ENCODE data around the gene KPRP. TPM values are rescaled to one million over a fixed set of nuclear protein-coding genes. Genes with fewer than 3 reads are reported as not detected.

KPRP gene, protein sequence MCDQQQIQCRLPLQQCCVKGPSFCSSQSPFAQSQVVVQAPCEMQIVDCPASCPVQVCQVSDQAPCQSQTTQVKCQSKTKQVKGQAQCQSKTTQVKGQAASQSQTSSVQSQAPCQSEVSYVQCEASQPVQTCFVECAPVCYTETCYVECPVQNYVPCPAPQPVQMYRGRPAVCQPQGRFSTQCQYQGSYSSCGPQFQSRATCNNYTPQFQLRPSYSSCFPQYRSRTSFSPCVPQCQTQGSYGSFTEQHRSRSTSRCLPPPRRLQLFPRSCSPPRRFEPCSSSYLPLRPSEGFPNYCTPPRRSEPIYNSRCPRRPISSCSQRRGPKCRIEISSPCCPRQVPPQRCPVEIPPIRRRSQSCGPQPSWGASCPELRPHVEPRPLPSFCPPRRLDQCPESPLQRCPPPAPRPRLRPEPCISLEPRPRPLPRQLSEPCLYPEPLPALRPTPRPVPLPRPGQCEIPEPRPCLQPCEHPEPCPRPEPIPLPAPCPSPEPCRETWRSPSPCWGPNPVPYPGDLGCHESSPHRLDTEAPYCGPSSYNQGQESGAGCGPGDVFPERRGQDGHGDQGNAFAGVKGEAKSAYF
- not detected for total RNA-seq

DNA sequence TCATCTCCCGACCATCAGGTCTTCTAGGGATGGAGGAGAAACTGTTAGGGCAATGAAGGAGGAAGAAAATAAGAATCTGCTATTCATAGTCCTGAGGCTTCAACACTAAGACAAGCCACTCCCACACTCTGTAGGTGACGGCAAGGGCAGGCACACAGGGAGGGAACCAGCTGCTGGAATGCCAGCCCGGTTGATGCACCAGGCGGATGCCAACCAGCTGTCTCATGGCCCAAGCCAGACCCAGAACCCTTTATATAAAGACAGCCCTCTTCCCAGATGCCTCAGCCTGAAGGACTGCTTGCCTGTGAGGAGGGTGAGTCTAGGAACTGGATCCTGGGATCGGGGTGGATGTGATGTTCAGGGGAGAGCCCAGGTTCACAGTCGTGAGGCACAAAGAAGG is at the start of gene KPRP:
KPRP (plus strand) TSS at position 279 of the 400 bp plus-strand sequence. CDS start 1,564 bp downstream, outside the sequence.

DNA sequence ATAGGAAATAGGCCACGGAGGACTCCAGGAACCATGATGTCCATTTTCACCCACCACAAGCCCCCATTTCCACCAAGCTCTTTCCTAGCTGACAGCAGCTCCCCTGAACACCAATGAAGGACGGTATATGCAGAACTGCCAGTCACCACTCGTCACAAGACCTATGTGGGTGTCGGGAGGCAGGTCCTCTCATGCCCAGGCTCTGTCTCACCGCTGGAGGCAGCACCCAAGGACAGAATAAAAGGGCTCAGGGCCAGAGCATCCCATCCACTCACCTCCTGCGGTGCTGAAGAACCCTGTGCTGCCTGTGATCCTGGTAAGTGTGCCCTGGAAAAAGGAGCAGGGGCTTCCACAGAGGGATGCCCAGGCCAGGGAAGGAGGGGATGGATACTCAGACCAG is 17.1 kb downstream of the KPRP start, which contains the start of gene LCE1F:
LCE1F (plus strand) TSS at position 266 of the 400 bp plus-strand sequence. CDS start 1,232 bp downstream, outside the sequence.

DNA sequence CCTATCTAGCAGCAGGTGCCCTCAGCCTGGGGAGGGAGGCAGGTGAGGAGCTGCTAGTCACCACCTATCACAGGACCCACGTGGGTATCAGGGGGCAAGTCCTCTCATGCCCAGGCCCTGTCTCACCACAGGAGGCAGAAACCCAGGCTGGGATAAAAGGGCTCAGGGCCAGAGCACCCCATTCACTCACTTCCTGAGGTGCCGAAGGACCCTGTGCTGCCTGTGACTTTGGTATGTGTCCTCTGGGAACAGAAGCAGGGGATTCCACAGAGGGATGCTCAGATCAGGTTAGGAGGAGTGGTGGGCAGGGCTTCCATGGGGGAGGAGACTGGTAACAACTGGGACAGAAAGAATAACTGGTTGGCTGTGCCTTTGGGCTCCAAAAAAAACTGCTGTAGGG is 28.3 kb downstream of the KPRP start, which contains the start of gene LCE1E:
LCE1E (plus strand) TSS at position 181 of the 400 bp plus-strand sequence. CDS start 1,043 bp downstream, outside the sequence.

DNA sequence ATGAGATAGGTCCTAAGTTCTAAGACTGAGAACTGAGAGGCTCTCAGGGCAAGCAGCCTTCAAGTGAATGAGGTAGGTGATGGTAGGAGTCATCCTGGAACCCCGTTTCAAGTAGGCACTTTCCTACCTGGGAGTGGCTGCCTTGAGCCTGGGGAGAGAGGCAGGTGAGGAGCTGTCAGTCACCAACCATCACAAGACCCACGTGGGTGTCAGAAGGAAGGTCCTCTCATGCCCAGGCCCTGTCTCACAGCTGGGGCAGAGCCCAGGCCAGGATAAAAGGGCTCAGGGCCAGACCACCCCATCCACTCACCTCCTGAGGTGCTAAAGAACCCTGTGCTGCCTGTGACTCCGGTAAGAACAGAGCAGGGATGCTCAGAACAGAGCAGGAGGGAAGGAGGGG is 38.6 kb downstream of the KPRP start, which contains the start of gene LCE1D:
LCE1D (plus strand) TSS at position 301 of the 400 bp plus-strand sequence. CDS start 1,074 bp downstream, outside the sequence.

DNA sequence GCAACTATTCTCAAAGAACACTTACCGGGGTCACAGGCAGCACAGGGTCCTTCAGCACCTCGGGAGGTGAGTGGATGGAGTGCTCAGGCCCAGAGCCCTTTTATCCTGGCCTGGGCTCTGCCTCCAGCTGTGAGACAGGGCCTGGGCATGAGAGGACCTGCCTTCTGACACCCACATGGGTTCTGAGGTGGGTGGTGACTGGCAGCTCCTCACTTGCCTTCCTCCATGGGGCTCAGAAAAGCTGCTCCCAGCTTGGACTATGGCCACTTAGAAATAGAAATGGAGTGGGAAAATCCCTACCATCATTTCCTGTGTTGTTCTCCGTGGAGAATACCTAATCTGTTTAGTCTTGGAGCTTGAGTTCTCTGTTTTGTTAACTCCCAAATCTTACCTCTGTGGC is 48.8 kb downstream of the KPRP start, which contains the start of gene LCE1C:
LCE1C (minus strand) TSS at position 76 of the 400 bp plus-strand sequence. CDS start 1,173 bp downstream, outside the sequence.

Other genes with a start within 250 kb of the KPRP start
- gene LCE5A, start 247.2 kb upstream of the KPRP start, total RNA-seq, result not detected
- gene CRCT1, start 243.5 kb upstream of the KPRP start, total RNA-seq, result not detected
- gene LCE3E, start 191.2 kb upstream of the KPRP start, total RNA-seq, result not detected
- gene LCE3D, start 177.5 kb upstream of the KPRP start, total RNA-seq, result not detected
- not detected for gene LCE3C, start 157.8 kb upstream of the KPRP start, total RNA-seq
- not detected for gene LCE3B, start 144.2 kb upstream of the KPRP start, total RNA-seq
- not detected for gene LCE3A, start 134.9 kb upstream of the KPRP start, total RNA-seq
- gene LCE2D, start 94.6 kb upstream of the KPRP start, total RNA-seq, result not detected
- gene LCE2C, start 82.7 kb upstream of the KPRP start, total RNA-seq, result not detected
- gene LCE2B, start 71.9 kb upstream of the KPRP start, total RNA-seq, result not detected
- gene LCE2A, start 59.7 kb upstream of the KPRP start, total RNA-seq, result 1 to 10 TPM in 1 of 2 donors, under 1 TPM in 1; 0.69 to 1.3 TPM
- not detected for gene LCE4A, start 49.9 kb upstream of the KPRP start, total RNA-seq
- gene LCE1F, start 17.1 kb downstream of the KPRP start, total RNA-seq, result not detected
- gene LCE1E, start 28.2 kb downstream of the KPRP start, total RNA-seq, result not detected
- not detected for gene LCE1D, start 38.7 kb downstream of the KPRP start, total RNA-seq
- gene LCE1C, start 48.6 kb downstream of the KPRP start, total RNA-seq, result not detected
- not detected for gene LCE1B, start 53.9 kb downstream of the KPRP start, total RNA-seq
- gene LCE1A, start 69.4 kb downstream of the KPRP start, total RNA-seq, result not detected
- not detected for gene LCE6A, start 84.8 kb downstream of the KPRP start, total RNA-seq
- not detected for gene LCE7A, start 102.0 kb downstream of the KPRP start, total RNA-seq
- gene SMCP, start 120.3 kb downstream of the KPRP start, total RNA-seq, result not detected
- gene IVL, start 150.5 kb downstream of the KPRP start, total RNA-seq, result not detected
- not detected for gene SPRR5, start 189.2 kb downstream of the KPRP start, total RNA-seq
- not detected for gene SPRR4, start 212.6 kb downstream of the KPRP start, total RNA-seq
- not detected for gene SPRR1A, start 226.1 kb downstream of the KPRP start, total RNA-seq
- gene SPRR3, start 243.7 kb downstream of the KPRP start, total RNA-seq, result under 1 TPM in 1 of 2 donors, not detected in 1; 0.34 TPM

Measured in melanocyte of skin (primary cell).